BJ (cell line): ENCODE results near the gene COL23A1. TPM values are rescaled to one million over a fixed set of nuclear protein-coding genes. Genes with fewer than 3 reads are reported as not detected.

Experiments used
- CTCF ChIA-PET: fragments of 350-600 bp; formaldehyde crosslinking; extraction: SDS; loops from one replicate; lab custom pipeline; 2021; ENCODE audit warnings: antibody characterized with exemption, inconsistent platforms; lab: Yijun Ruan, JAX
- POLR2A ChIA-PET: fragments of 300-600 bp; sonication (Branson Sonifier 250); formaldehyde crosslinking; extraction: SDS; loops from one replicate; lab custom pipeline; 2021; ENCODE audit warnings: antibody characterized with exemption; lab: Charles Lee
- DNase-seq: peaks from one replicate; pipeline ENCODE4 v3.0.0-alpha.2; 2011; ENCODE audit warnings: low read depth
- H3K27me3 ChIP-seq: 2 replicates; pipeline ENCODE4 v1.6.0; 2011; ENCODE audit warnings: low read length; ENCODE audit not compliant: control insufficient read depth, insufficient read depth
- H3K36me3 ChIP-seq: 2 replicates; pipeline ENCODE4 v1.5.1; 2011; ENCODE audit warnings: low read length; ENCODE audit not compliant: control insufficient read depth, insufficient read depth
- H3K4me3 ChIP-seq: 2 replicates; pipeline ENCODE4 v1.5.1; 2011; ENCODE audit warnings: low read depth, mild to moderate bottlenecking, control low read depth, low read length
- polyA plus RNA-seq: library from polyadenylated mRNA; depleted of rRNA; stranded (reverse); fragments of >200 nt; gene quantifications from 2 replicates; pipeline ENCODE4 v1.2.3, GENCODE V29; 2011
- TF ChIP-seq, protein P1 (sequence below): IDR thresholded peaks from 2 replicates; pipeline ENCODE4 v1.5.1; 2011; ENCODE audit warnings: low read depth, mild to moderate bottlenecking, control low read depth, inconsistent platforms, low read length, moderate library complexity; ENCODE audit not compliant: insufficient read depth

Gene COL23A1
- polyA plus RNA-seq, 1 experiment: not detected

DNA sequence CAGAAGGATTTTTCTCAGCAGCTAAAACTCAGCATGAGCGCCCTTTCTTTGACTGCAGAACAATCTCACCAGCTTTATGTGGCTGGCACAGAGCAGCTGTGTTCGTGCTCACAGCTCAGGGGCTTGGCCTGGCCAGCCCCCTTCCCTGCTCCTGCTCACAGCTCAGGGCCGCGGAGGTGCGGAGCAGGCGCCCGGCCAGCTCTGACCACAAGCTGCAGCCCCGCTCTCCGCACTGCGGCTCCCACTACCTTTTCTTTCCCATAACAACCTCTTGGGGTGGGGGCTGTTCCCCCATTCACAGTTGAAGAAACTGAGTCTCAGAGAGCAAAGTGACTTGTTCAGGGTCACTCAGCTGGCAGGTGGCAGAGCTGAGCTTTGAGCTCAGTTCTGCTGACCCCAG, 323.6 kb downstream of the COL23A1 start:
- Histone ChIP-seq H3K36me3 (no peaks in the 10 kb centered on the region), H3K27me3 (no peaks in the 10 kb centered on the region), H3K4me3 (no peak overlapping the region)
- TF ChIP-seq, protein P1, sequence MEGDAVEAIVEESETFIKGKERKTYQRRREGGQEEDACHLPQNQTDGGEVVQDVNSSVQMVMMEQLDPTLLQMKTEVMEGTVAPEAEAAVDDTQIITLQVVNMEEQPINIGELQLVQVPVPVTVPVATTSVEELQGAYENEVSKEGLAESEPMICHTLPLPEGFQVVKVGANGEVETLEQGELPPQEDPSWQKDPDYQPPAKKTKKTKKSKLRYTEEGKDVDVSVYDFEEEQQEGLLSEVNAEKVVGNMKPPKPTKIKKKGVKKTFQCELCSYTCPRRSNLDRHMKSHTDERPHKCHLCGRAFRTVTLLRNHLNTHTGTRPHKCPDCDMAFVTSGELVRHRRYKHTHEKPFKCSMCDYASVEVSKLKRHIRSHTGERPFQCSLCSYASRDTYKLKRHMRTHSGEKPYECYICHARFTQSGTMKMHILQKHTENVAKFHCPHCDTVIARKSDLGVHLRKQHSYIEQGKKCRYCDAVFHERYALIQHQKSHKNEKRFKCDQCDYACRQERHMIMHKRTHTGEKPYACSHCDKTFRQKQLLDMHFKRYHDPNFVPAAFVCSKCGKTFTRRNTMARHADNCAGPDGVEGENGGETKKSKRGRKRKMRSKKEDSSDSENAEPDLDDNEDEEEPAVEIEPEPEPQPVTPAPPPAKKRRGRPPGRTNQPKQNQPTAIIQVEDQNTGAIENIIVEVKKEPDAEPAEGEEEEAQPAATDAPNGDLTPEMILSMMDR: no peak
- DNase-seq: no peak
- ChIA-PET POLR2A (no interaction called here), CTCF (no interaction called here)

DNA sequence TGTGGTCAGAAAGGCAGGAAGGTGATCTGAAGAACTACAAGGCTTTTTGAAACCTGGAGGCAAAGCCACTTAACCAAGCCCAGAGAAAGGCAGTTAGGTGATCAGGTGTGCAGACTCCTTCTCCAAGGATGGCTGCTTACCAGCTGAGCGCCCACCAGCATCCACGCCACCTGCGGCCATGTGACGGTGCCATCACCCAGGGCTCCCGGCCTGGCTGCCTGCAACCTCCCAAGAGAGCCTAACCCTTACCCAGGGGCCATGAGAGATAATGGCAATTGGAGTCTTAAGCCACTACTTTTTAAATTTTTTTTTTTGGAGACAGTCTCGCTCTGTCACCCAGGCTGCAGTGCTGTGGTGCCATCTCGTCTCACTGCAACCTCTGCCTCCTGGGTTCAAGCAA, 324.4 kb downstream of the COL23A1 start:
- no peak for DNase-seq
- POLR2A ChIA-PET: no interaction called here
- H3K4me3 ChIP-seq: no peak overlapping the region
- TF ChIP-seq, protein P1: no peak
- H3K36me3 ChIP-seq: no peaks in the 10 kb centered on the region
- CTCF ChIA-PET: no interaction called here
- H3K27me3 ChIP-seq: no peaks in the 10 kb centered on the region

DNA sequence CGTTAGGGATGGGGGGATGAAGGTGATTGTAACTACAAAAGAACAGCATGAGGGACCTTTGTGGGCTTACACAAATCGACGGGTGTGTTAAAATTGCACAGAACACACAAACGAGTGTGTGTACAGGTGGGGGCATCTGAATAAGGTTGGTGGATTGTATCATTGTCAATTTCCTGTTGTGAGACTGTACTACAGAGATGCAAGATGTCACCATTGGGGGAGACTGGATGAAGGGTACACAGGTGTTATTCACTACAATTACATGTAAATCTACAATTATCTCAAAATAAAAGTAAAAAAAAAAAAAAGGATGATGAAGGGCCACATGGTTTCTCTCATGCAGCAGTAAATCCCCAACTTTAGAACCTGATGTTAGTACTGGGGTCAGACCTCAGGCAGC, 326.1 kb downstream of the COL23A1 start:
- CTCF ChIA-PET: no interaction called here
- TF ChIP-seq, protein P1: no peak
- no peak for DNase-seq
- Histone ChIP-seq H3K36me3 (no peaks in the 10 kb centered on the region), H3K4me3 (no peak overlapping the region), H3K27me3 (no peaks in the 10 kb centered on the region)
- POLR2A ChIA-PET: no interaction called here

DNA sequence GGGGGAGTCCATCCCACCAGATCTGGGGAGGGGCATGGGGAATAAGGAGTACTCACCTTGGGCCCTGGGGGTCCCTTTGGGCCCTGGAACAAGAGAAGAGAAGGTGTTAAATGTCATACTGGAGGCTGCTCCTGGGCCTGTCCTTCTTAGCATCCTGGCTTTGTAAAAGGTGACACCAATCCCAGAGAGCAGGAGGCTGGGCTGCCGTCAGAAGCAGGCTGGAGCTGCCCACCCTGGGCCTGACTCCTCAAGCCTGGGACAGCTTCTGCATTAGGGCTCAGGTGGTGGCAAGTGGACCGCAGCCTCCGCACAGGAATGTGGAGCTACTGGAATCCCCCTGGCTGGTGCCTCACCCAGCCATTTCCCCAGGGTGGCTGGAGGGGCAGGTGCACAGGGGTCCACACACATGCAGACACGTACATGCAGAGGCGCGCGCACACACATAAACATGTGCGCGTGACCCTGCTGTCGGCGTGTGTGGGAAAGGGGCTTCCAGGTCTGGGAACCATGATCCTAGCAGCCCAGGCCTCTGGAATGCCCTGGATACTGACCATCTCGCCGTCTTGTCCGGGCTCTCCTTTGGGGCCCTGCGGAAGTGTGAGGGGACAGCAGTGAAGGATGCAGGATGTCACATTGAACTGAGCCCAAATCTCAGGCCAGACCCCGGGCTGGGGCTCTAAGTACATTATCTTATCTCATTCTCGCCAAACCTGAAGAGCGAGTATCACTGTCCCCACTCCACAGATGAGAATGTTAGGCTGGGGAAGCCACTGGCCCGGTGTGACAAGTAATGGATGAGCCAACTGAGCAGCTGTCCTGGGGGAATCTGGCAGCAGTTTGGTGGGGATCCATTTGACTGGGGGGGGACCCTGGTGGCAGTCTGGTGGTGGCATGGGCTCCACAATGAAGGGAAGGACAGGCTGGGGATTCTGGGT, 328.3 kb downstream of the COL23A1 start:
- POLR2A ChIA-PET: no interaction called here
- TF ChIP-seq, protein P1: no peak
- Histone ChIP-seq H3K36me3 (no peaks in the 10 kb centered on the region), H3K27me3 (no peaks in the 10 kb centered on the region), H3K4me3 (no peak overlapping the region)
- CTCF ChIA-PET: no interaction called here
- DNase-seq: no peak

DNA sequence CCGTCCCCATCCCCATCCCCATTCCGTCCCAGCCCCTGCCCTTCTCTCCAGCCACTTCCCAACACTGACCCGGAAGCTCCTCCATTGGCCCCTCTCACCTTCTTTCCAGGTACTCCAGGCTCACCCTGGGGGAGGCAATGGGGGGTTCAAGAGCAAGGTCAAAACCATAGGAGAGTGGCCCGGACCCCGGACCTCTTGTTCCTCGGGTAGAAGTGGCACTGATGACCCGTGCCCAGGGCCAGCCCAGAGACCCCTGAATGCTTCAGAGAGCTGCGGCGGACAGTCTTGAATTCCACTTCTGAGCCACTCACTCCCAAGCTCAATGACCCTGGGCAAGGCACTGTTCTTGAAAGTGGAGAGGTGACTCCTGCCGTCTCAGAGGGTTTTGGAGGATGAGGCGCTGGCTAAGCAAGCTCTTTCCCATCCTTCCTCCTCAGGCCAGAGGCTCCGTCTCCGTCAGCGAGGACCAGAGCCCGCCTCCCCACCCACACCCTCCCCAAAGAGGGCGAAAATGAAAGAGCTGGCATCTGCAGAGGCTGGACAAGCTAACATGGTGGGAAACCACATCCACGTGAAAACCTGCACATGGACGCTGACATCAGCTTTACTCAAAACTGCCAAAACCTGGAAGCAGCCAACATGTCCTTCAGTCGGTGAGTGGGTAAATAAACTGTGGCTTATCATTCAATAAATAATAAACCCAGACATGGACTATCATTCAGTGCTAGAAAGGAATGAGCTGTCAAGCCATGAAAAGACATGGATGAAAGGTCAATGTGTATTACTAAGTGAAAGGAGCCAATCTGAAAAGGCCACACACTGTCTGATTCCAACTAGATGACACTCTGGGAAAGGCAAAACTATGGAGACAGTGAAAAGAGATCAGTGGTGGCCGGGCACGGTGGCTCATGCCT, 330.3 kb downstream of the COL23A1 start:
- Histone ChIP-seq H3K27me3 (no peaks in the 10 kb centered on the region), H3K36me3 (no peaks in the 10 kb centered on the region), H3K4me3 (no peak overlapping the region)
- ChIA-PET POLR2A (no interaction called here), CTCF (no interaction called here)
- DNase-seq: no peak
- TF ChIP-seq, protein P1: no peak
